Activated T-helper 2 cell treated with anti-CD3 and anti-CD28 coated beads, Interferon-gamma antibody, Interleukin-2, Interleukin-4, amounts not matched to agents 10 μg/mL and 5 μg/mL and 100 μg/mL, durations not matched to agents 14 hours and 24 hours and 36 hours (primary cell): Measurements from ENCODE around the gene PRDM2. TPM values are rescaled to one million over a fixed set of nuclear protein-coding genes. Genes with fewer than 3 reads are reported as not detected.

Source experiments
- DNase-seq: peaks from one replicate; pipeline ENCODE4 v3.0.0; 2021; ENCODE audit warnings: low spot score
- H3K27ac Mint-ChIP-seq: one replicate; pipeline ENCODE4 v1.8.0; 2021; ENCODE audit warnings: mixed read lengths
- H3K27me3 Mint-ChIP-seq: one replicate; pipeline ENCODE4 v1.8.0; 2021; ENCODE audit warnings: low read depth, mixed read lengths
- H3K36me3 Mint-ChIP-seq: one replicate; pipeline ENCODE4 v1.8.0; 2021; ENCODE audit warnings: low read depth, mixed read lengths
- H3K4me1 Mint-ChIP-seq: one replicate; pipeline ENCODE4 v1.8.0; 2021; ENCODE audit warnings: low read depth, mixed read lengths
- H3K4me3 Mint-ChIP-seq: one replicate; pipeline ENCODE4 v1.8.0; 2021; ENCODE audit warnings: low read depth, mild to moderate bottlenecking, moderate library complexity, mixed read lengths
- H3K9me3 Mint-ChIP-seq: one replicate; pipeline ENCODE4 v1.8.0; 2021; ENCODE audit warnings: mixed read lengths
- intact Hi-C: fragments of 100-400 bp; cut with micrococcal nuclease; formaldehyde crosslinking; loops from one replicate; pipeline ENCODE4 v1.15.1; 2023
- total RNA-seq: library from RNA; stranded (reverse); gene quantifications from 2 replicates; pipeline ENCODE4 v1.2.3, GENCODE V29; 2022

PRDM2 gene
- total RNA-seq, 1 donor from 2014 or later: 45.0 TPM

DNA sequence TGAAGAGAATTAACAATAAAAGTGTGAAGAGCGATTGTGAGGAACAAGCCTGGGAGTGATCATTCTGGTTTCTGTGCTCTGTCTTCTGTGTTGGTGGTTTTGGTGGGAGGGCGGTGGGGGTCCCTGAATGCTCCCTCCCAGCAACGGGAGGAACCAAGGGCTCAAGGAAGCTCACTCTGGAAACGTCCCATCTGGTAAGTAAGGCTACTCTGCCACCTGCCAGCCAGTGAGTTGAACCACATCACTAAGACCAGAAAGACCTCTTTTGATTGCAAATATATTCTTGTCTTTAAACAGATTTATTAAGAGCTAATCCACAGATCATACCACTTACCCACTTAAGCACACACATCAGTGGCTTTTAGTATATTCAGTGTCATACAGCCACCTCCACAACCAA lies 125.0 kb downstream of the PRDM2 start:
- Mint-ChIP-seq H3K36me3 (peaks cover 4% of the 10 kb centered on the region), H3K27me3 (no peaks in the 10 kb centered on the region), H3K27ac (no peak overlapping the region), H3K9me3 (no peaks in the 10 kb centered on the region), H3K4me1 (no peaks in the 10 kb centered on the region), H3K4me3 (no peak overlapping the region)
- DNase-seq: no peak
- intact Hi-C loops: no loop called here

DNA sequence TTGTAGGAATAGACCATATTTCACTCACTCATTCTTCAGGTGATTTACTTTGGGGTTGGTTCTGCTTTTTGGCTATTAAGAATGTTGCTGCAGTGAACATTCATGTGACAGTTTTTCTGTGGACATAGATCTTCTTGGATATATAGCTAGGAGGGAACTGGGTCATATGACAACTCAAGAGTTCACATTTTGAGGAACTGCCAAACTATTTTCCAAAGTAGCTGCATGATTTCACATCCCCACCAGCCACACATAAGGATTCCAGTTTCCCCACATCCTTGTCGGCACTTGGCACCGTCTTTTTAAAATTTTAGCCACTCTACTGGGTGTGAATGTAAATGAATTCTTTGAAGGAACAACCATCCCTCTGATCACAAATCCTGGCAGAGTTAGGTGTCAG lies 126.0 kb downstream of the PRDM2 start:
- no peak overlapping the region for H3K4me3 Mint-ChIP-seq
- intact Hi-C loops: no loop called here
- no peaks in the 10 kb centered on the region for H3K4me1 Mint-ChIP-seq
- DNase-seq: no peak
- H3K27me3 Mint-ChIP-seq: no peaks in the 10 kb centered on the region
- no peak overlapping the region for H3K27ac Mint-ChIP-seq
- no peaks in the 10 kb centered on the region for H3K9me3 Mint-ChIP-seq
- peaks cover 4% of the 10 kb centered on the region for H3K36me3 Mint-ChIP-seq

DNA sequence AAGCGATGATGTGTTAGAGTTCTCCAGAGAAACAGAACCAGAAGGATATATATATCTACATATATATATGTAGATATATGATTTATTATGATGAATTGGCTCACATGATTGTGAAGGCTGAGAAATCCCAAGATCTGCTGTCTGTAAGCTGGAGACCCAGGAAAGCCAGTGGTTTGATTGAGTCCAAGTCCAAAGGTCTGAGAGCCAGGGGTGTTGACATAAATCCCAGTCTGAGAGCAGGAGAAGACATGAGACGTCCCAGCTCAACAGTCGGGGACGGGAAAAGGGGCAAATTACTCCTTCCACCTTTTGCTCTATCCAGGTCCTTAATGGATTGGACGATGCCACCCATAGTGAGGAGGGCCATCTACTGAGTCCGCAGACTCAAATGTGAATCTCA lies 126.6 kb downstream of the PRDM2 start:
- Mint-ChIP-seq H3K36me3 (peaks cover 4% of the 10 kb centered on the region), H3K27ac (no peak overlapping the region), H3K9me3 (no peaks in the 10 kb centered on the region), H3K4me3 (no peak overlapping the region), H3K27me3 (no peaks in the 10 kb centered on the region), H3K4me1 (no peaks in the 10 kb centered on the region)
- intact Hi-C loops: no loop called here
- no peak for DNase-seq

DNA sequence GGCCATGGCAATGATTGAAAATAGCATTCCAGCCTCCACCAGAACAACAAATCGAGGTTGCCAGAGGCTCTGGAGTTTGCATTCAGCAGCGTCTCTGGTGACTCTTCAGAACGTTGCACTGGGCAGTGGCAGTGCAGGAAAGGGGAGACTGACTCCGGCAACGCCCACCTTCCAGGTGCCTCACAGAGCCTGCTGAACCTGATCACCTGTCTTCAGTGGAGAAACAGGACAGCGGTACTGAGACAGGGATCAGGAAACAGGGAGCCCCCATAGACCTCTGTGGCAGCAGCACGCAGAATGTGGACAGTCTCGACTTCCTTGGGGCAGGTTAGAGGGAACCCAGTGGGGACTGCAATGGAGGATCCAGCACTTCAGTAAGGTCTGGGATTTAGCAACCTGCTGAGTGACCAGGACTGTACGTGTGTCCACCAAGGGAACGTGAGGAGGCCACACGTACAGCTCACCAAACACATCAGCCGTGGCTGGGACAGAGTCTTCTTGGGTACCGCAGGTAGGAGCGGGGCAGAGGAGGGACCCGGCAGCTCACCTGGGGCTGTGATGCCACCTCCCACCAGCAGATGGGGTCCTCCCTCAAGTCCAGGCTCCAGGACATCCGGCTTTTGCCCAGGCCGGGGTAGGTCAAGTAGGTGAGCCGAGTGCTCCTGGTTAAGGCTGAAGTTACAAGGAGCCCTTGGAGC lies 128.6 kb downstream of the PRDM2 start:
- intact Hi-C loops: no loop called here
- DNase-seq: peak; percentile 9
- Mint-ChIP-seq H3K27me3 (no peaks in the 10 kb centered on the region), H3K4me1 (no peaks in the 10 kb centered on the region), H3K36me3 (no peaks in the 10 kb centered on the region), H3K4me3 (no peak overlapping the region), H3K9me3 (no peaks in the 10 kb centered on the region), H3K27ac (no peak overlapping the region)

DNA sequence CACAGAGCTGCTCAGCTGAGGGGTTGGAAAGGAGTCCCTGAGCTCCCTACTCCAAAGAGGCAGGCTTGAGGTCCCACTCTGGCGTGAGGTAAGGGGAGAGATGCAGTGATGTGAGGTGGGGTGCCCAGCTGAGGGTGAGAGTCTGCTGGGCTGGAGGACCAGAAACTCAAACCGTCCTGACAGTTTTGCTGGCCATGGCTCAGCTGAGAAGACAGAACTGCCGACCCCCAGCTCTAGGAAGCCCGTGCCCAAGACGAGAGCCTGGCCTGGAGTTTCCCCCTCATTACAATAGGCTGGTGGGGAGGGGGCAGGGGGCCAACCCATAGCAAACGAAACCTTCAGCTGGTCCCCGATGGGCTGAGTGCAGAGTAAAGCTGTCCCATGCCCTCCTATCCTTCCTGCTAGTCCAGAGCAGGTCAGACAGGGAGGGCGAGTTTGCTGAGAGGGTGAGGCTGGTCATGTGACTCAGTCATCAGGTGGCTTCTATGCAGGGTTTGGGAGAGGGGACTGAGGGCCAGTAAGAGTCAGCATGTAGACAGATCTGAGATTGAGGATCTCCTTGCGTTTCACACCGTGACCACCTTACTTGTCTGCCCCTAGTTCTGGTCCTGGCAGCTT lies 129.3 kb downstream of the PRDM2 start:
- H3K4me1 Mint-ChIP-seq: no peaks in the 10 kb centered on the region
- H3K36me3 Mint-ChIP-seq: no peaks in the 10 kb centered on the region

GRCh38 chr1:13830170-13830569 lies 130.2 kb downstream of the PRDM2 start:
- Mint-ChIP-seq H3K4me3 (no peak overlapping the region), H3K4me1 (no peaks in the 10 kb centered on the region), H3K36me3 (no peaks in the 10 kb centered on the region), H3K27ac (no peak overlapping the region), H3K9me3 (no peaks in the 10 kb centered on the region), H3K27me3 (no peaks in the 10 kb centered on the region)
- no peak for DNase-seq
- intact Hi-C loops: no loop called here

More for the DNA sequence above, 129.3 kb downstream of the PRDM2 start:
- intact Hi-C loops: no loop called here
- DNase-seq: peak; percentile 4
- no peaks in the 10 kb centered on the region for H3K9me3 Mint-ChIP-seq
- H3K27me3 Mint-ChIP-seq: no peaks in the 10 kb centered on the region
- H3K27ac Mint-ChIP-seq: no peak overlapping the region
- no peak overlapping the region for H3K4me3 Mint-ChIP-seq

DNA sequence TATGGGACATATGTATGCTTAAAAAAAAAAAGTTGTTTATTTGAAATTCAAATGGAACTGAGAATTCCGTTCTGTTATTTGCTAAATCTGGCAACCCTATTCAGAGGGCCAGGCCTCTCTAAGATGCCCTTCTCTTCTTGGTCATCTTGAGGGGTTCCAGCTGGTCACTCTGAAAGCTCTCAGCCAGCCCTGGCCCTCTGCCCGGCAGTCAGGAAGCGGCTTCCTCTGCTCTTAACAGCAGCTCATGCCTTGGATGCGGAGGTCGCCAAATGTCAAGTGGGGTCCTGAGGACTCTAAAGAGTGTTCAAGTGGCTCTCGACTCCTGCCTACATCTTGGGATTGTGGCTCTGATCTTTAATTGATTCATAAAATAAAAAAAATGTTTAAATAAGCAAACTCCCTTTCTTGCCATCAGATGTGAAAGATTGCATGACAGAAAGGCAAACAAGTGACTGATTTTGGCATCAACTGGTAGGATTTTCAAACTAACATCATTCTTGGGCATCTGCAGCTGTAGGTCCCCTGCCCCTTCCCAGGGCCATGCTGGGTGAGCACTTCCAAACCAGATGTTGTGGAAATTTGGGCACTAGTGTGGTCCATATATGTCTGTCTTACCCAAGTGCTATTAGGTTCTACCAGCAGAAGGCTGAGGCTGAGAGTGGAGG lies 130.8 kb downstream of the PRDM2 start:
- DNase-seq: no peak
- Mint-ChIP-seq H3K4me3 (no peak overlapping the region), H3K27me3 (no peaks in the 10 kb centered on the region), H3K4me1 (no peaks in the 10 kb centered on the region), H3K36me3 (no peaks in the 10 kb centered on the region), H3K9me3 (no peaks in the 10 kb centered on the region), H3K27ac (no peak overlapping the region)
- intact Hi-C loops: no loop called here

DNA sequence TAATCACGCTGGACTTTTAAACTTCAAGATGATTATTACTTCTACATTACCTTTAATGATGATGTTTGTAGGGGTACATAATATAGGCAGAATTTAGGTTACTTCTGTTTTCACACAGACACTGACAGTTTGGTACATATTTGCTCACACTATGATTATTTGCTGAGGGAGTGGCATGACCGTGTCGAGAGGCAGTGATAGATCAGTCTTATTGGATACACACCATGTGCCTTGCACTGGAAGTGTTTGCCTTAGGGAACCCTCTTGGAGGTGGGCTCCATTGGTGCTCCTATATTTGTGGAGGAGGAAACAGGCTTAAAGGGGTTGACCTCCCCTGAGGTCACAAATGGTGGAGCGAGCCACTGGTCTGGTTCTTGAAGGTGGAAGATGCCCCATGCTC lies 132.1 kb downstream of the PRDM2 start:
- intact Hi-C loops: no loop called here
- no peak overlapping the region for H3K27ac Mint-ChIP-seq
- H3K4me1 Mint-ChIP-seq: no peaks in the 10 kb centered on the region
- H3K36me3 Mint-ChIP-seq: no peaks in the 10 kb centered on the region
- no peak for DNase-seq
- no peaks in the 10 kb centered on the region for H3K9me3 Mint-ChIP-seq
- no peak overlapping the region for H3K4me3 Mint-ChIP-seq
- no peaks in the 10 kb centered on the region for H3K27me3 Mint-ChIP-seq

DNA sequence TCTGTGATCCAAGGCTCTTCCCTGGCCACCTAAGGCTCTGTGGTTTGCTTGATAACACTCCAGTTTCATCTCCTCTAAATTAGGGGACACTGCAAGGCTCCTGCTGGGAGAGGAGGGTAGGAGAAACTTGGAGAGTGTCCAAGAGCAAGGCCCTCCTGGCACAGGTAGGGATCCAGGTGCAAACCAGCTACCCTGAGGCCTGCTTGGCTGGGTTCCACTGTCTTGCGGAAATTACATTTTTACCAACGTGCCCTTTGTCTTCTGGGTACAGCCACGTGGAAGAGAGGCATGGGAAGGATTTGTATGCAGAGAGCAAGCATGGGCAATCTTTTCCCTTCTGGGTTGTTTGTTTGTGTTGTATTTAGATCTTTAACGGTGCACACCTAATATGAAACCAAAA lies 132.5 kb downstream of the PRDM2 start:
- Mint-ChIP-seq H3K36me3 (no peaks in the 10 kb centered on the region), H3K9me3 (no peaks in the 10 kb centered on the region), H3K27ac (no peak overlapping the region), H3K4me3 (no peak overlapping the region), H3K4me1 (no peaks in the 10 kb centered on the region), H3K27me3 (no peaks in the 10 kb centered on the region)
- DNase-seq: no peak
- intact Hi-C loops: no loop called here

- no peaks in the 10 kb centered on the region for H3K36me3 Mint-ChIP-seq
- H3K4me3 Mint-ChIP-seq: no peak overlapping the region
- intact Hi-C loops: no loop called here
- H3K4me1 Mint-ChIP-seq: no peaks in the 10 kb centered on the region
- H3K27ac Mint-ChIP-seq: no peak overlapping the region
- H3K9me3 Mint-ChIP-seq: no peaks in the 10 kb centered on the region
- no peak for DNase-seq
- H3K27me3 Mint-ChIP-seq: peaks cover 2% of the 10 kb centered on the region
Observed at GRCh38 chr1:13836136-13836535, 136.1 kb downstream of the PRDM2 start.

DNA sequence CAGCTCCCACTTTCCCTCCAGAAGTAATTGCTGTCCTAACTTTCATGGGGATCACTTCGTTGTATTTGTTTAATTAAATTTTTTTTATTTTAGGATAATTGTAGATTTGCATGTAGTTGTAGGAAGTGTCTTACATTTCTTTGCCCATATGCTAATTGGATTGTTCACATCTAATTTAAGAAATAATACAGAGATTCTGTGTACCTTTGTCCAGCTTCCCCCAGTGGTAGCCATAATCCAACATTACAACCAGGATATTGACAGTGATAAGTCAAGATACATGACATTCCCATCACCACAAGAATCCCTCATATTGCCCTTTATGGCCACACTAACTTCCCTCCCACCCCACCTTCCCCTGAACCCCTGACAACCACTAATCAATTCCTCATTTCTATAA lies 136.6 kb downstream of the PRDM2 start:
- Mint-ChIP-seq H3K9me3 (no peaks in the 10 kb centered on the region), H3K27me3 (peaks cover 2% of the 10 kb centered on the region), H3K36me3 (no peaks in the 10 kb centered on the region), H3K27ac (no peak overlapping the region), H3K4me1 (no peaks in the 10 kb centered on the region), H3K4me3 (no peak overlapping the region)
- no peak for DNase-seq
- intact Hi-C loops: no loop called here

- Mint-ChIP-seq H3K27me3 (peaks cover 7% of the 10 kb centered on the region), H3K27ac (no peak overlapping the region), H3K36me3 (no peaks in the 10 kb centered on the region), H3K4me3 (no peak overlapping the region), H3K4me1 (no peaks in the 10 kb centered on the region), H3K9me3 (no peaks in the 10 kb centered on the region)
- DNase-seq: no peak
- intact Hi-C loops: no loop called here
Observed at GRCh38 chr1:13838236-13838635, 138.2 kb downstream of the PRDM2 start.

GRCh38 chr1:13842497-13842896 lies 142.5 kb downstream of the PRDM2 start:
- H3K36me3 Mint-ChIP-seq: no peaks in the 10 kb centered on the region
- H3K27ac Mint-ChIP-seq: no peak overlapping the region
- H3K27me3 Mint-ChIP-seq: peaks cover 21% of the 10 kb centered on the region
- intact Hi-C loops: no loop called here
- no peaks in the 10 kb centered on the region for H3K4me1 Mint-ChIP-seq
- no peak overlapping the region for H3K4me3 Mint-ChIP-seq
- H3K9me3 Mint-ChIP-seq: no peaks in the 10 kb centered on the region
- DNase-seq: no peak
